Brain pericyte (primary cell): ENCODE results near the gene DCPS.
A peak's percentile ranks its signal among the peaks of the same experiment; 100 is the strongest.
"Not testable (repeated sequence)": the region's sequence is repeated elsewhere in the genome, so short reads cannot be mapped to it uniquely, and the experiment has no call there.

Experiments used
- DNase-seq: peaks from one replicate; pipeline ENCODE4 v3.0.0-alpha.2; 2012; ENCODE audit warnings: low read depth, low spot score

The DCPS gene

GRCh38 chr11:126288237-126288636, 15.6 kb upstream of the DCPS start:
- no peak for DNase-seq

DNA sequence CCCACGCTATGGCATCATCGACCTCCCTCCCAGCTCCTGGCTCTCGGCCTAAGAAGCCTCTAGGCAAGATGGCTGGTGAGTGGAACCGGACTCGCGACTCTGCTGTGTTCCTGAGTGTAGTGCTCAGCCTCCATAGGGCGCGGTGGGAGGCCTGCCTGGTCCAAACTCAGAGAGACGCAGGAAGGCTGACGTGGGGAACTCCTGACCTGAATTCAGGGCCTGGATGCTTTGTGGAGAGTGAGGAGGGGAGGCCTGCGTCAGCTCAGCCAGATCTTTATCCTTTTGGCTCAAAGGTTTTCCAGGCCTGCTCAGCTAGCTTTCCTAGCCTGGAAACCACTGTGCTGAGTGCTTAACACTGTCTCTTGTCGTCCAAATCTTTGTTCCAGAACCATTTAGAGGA, 13.0 kb upstream of the DCPS start:
- DNase-seq, result no peak

GRCh38 chr11:126293726-126294125, 10.1 kb upstream of the DCPS start:
- no peak for DNase-seq

- no peak for DNase-seq
Observed at GRCh38 chr11:126297004-126297403, 6.9 kb upstream of the DCPS start.

GRCh38 chr11:126304457-126305075, 706 bp downstream of the DCPS start:
- no peak for DNase-seq

GRCh38 chr11:126305699-126306098, 1.8 kb downstream of the DCPS start:
- no peak for DNase-seq

DNA sequence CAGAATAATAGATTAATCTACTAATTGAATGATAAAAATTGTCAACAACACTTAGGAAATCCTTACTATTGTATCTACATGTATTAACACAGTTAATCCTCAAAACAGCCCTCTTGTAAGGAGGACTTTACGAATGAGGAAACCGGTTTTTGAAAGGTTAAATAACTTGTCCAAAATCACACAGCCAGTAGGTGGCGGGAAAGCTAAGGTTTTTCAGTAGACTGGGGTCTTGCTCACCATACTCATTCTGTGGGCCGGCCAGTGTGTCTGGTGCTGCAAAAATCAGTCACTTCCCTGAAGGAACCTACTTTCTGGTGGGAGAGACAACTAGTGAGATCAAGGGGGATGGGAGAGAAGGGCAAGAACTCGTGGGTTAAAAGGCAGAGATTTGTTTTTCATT, 3.8 kb downstream of the DCPS start:
- DNase-seq, result no peak

GRCh38 chr11:126308271-126308671, 4.4 kb downstream of the DCPS start:
- no peak for DNase-seq

- not testable (repeated sequence) for DNase-seq
Observed at GRCh38 chr11:126308771-126309170, 4.9 kb downstream of the DCPS start.

- no peak for DNase-seq
Observed at GRCh38 chr11:126310200-126310991, 6.5 kb downstream of the DCPS start.

GRCh38 chr11:126310992-126311310, 7.1 kb downstream of the DCPS start:
- DNase-seq, result no peak

DNA sequence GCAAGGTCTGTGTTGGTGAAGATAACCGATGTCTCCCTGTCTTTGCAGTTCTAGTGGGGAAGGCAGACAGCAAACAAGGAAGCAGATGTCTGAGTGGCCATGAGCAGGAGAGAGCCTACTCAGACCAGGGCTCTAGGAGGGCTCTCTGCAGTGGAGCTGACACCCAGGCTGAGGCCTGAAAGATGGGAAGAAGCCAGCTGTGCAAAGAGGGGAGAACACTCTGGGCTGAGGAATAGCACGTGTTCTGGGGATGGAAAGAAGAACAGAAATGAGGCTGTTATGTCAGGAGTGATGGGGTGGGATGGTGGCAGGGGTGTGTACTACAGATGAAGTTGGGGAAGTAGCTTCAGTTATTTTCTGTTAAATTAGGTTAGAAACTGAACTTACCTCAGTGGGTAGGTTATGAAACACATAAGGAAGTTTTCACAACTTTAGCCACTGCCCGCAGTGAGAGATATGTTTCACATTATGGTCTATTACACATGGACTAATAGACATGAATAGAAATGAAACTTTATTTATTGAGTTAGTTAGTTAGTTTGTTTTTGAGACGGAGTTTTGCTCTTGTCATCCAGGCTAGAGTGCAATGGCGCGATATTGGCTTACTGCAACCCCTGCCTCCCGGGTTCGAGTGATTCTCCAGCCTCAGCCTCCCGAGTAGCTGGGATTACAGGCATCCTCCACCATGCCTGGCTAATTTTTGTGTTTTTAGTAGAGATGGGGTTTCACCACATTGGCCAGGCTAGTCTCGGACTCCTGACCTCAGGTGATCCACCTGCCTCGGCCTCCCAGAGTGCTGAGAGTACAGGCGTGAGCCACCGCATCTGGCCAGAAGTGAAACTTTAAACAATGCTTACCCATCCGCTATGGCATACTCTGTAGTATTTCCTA, 7.8 kb downstream of the DCPS start:
- DNase-seq, result no peak

DNA sequence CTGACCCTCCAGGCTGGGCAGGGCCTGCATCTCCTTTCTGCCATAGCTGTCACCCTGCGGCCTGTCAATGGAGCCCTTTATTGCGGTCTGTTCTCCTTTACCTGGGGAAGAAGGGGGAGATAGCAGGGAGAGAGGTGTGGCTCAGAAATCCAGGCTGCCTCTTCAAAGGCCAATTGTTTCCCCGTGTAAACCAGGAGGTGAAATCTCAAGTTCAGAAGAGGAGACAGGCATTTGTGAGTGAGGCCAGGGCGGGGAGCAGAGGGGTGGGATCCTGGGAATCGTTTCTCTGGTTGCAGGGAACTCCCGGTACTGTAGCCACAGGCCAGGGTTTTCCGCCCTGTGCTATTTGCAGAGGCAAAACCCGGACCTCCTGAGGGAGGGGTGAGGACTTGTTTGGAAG, 9.1 kb downstream of the DCPS start:
- DNase-seq, result no peak

GRCh38 chr11:126313826-126314225, 10.0 kb downstream of the DCPS start:
- no peak for DNase-seq

GRCh38 chr11:126317432-126317755, 13.5 kb downstream of the DCPS start:
- DNase-seq, result no peak

DNA sequence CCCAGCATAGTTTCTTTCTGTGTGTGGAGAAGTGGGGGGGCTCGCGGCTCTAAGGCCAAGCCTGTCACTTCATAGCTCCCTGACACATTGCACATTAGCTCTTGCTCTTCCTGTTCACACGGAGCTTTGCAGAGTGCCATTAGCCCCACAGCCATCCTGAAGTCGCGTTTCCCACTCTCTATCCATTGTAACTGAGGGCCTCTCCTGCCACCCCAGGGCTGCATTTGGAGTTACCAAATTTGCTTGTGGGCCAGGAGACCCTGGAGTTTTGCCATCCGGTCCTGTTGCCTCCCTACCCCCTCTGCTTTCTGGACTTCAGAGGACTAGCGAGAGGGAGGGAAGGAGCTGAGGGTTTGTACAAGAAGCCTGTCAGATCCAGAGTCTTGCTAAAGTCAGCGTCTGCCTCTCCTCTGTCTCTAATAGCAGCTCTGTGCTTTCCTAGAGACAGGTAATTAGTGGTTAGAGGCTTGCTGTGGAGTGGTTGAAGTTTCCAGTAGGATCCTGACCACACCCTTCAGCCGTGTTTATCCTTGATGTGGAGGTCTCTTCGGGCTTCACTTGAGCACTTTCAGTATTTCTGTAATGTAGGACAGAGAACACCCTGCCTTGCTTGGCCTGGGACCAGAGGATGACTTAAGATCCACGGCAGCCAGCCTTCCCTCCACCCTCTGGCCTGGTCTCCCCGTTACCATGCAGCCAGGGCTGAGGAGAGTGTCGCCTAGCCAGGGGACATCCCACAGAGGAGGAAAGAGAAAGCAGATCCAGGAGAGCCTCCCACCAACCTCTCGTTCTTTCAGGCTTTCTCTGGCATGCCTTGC, 14.1 kb downstream of the DCPS start:
- DNase-seq, result no peak

GRCh38 chr11:126318574-126319373, 14.9 kb downstream of the DCPS start:
- peak; percentile 70 for DNase-seq

- DNase-seq, result no peak
Observed at GRCh38 chr11:126319374-126319740, 15.5 kb downstream of the DCPS start.

- no peak for DNase-seq
Observed at GRCh38 chr11:126322996-126323395, 19.1 kb downstream of the DCPS start.

DNA sequence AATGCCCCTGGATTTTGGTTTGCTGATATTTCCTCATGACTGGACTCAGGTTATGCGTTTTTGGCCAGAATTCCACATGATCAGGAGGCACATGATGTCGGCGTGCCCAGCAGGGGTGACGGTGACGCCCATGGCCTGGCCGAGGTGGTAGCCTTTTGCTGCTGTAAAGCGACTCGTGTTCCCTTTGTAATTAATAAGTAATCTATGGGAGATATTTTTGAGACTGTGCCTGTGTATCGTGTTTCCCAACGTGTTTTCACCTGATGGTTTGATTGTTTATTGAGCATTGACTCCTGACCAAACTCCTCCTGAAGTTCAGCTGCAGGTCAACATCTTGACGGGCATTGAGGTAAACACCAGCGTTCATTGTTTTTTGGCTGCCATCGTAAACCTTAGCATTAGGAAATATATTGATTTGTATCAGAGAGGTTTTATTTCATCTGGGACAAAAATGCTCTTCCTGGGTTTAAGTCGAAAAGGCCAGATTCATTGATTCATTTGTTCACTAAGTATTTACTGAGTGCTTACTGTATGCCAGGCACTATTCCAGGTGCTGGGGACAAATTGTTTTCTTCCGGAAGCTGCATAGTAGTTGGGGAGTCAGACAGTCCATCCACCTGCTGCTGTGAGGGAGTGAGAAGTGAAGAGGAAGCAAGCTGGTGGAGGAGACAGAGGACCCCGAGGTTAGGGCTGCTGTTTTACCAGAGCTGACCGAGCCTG, 23.6 kb downstream of the DCPS start:
- DNase-seq, result no peak
